GM18519 (cell line): ENCODE measurements around the gene SCAPER.
"Not testable (repeated sequence)": the region's sequence is repeated elsewhere in the genome, so short reads cannot be mapped to it uniquely, and the experiment has no call there.

Source experiments
- ATAC-seq: cut with Tn5 transposase; IDR thresholded peaks from one replicate; pipeline ENCODE4 v1.9.1; 2021; ENCODE audit warnings: mild to moderate bottlenecking, moderate library complexity; ENCODE audit not compliant: unreplicated experiment, low FRiP score

Gene SCAPER

DNA sequence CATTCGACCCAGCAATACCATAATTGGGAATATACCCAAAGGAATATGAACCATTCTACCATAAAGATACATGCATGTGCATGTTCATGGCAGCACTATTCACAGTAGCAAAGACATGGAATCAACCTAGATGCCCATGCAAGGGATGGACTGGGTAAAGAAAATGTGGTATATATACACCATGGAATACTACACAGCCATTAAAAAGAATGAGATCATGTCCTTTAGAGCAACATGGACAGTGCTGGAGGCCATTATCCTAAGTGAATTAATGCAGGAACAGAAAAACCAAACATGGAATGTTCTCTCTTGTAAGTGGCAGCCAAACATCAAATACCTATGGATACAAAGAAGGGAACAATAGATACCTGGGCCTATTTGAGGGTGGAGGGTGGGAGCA is 601.2 kb downstream of the SCAPER start:
- no peak for ATAC-seq

DNA sequence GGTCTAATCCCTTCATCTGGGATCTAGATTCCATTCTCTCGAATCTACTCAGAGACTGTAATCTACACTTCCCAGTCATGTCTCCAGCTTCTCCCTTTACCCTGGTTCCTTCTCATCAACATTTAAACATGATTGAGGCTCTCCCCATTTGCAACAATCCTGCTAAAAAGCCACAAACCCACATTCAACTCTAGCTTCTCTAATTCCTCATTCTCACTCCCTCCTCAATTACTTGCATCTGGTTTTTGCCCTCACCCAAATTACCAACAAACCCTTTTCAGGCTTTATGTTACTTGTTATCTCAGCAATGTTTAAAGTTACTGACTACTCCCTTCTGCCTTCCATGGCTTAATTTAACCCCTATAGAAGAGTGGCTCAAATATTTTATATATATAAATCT is 605.4 kb downstream of the SCAPER start:
- ATAC-seq: no peak

DNA sequence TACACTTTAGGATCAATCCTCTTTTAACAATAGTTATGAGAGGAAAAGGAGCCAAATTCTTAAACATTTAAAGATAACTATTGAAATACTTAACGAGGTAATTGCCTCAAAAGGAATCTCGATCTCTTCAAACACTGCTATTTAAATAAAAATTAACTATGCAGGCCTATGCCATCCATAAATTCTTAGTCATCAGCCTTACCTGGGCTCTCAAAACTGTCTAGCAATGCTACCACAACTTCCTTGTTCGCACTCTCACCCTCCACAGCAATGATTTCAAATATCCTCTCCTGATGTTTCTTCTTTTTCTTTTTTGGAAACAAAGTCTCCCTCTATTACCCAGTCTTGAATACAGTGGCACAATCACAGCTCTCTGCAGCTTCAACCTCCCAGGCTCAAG is 606.2 kb downstream of the SCAPER start:
- no peak for ATAC-seq

DNA sequence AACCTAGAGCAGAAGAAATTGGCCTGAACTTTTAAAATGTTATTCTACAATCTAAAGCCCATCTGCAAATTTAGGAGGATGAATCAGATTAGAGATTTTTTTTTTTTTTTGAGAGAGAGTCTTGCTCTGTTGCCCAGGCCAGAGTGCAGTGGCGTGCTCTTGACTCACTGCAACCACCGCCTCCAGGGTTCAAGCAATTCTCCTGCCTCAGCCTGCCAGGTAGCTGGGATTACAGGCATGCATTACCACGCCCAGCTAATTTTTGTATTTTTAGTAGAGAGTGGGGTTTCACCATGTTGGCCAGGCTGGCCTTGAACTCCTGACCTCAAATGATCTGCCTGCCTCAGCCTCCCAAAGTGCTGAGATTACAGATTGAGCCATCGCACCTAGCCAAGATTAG is 607.2 kb downstream of the SCAPER start:
- ATAC-seq: not testable (repeated sequence)
